C4-2B (cell line): ENCODE results near the gene GPR87.

Experiments used
- H3K27ac ChIP-seq: fragments of 450-650 bp; 2 replicates; pipeline ENCODE4 v1.5.1; 2017
- CTCF ChIP-seq: fragments of 450-650 bp; conservative IDR thresholded peaks from 2 replicates; pipeline ENCODE4 v1.5.1; 2017; ENCODE audit warnings: mild to moderate bottlenecking
- ZFX ChIP-seq: fragments of 450-650 bp; IDR thresholded peaks from 2 replicates; pipeline ENCODE4 v1.6.1; 2017

GPR87 gene

GRCh38 chr3:151328298-151328995, 11.8 kb upstream of the GPR87 start:
- H3K27ac ChIP-seq = no peak overlapping the region
- TF ChIP-seq CTCF (no peak), ZFX (no peak)

- peak; percentile 89 for TF ChIP-seq CTCF
- no peak for TF ChIP-seq ZFX
- no peak overlapping the region for H3K27ac ChIP-seq
These were observed 11.1 kb upstream of the GPR87 start for GRCh38 chr3:151327571-151328198.

- no peak overlapping the region for H3K27ac ChIP-seq
- TF ChIP-seq ZFX = no peak
- TF ChIP-seq CTCF = no peak
These were observed 5.9 kb upstream of the GPR87 start for GRCh38 chr3:151322511-151322910.

- TF ChIP-seq ZFX = no peak
- H3K27ac ChIP-seq = no peak overlapping the region
These were observed 4.9 kb upstream of the GPR87 start for GRCh38 chr3:151321526-151321925.

- H3K27ac ChIP-seq = no peak overlapping the region
- TF ChIP-seq ZFX (no peak), CTCF (no peak)
These were observed 3.5 kb upstream of the GPR87 start for GRCh38 chr3:151320131-151320530.

GRCh38 chr3:151319628-151320027, 3.0 kb upstream of the GPR87 start:
- no peak overlapping the region for H3K27ac ChIP-seq
- no peak for TF ChIP-seq ZFX
- TF ChIP-seq CTCF = no peak

- no peak overlapping the region for H3K27ac ChIP-seq
- no peak for TF ChIP-seq CTCF
- TF ChIP-seq ZFX = no peak
These were observed 2.4 kb upstream of the GPR87 start for GRCh38 chr3:151318991-151319390.

- TF ChIP-seq ZFX (no peak), CTCF (no peak)
- H3K27ac ChIP-seq = no peak overlapping the region
These were observed 1.7 kb upstream of the GPR87 start for GRCh38 chr3:151318313-151318712.
